Measurements from ENCODE around the gene QSOX2.

- TF ChIP-seq CTCF (IDR thresholded peaks at IDR 0.05): no peak
- TF ChIP-seq POLR2A (IDR thresholded peaks at IDR 0.05): no peak
These were observed 14.2 kb upstream of the QSOX2 start for GRCh38 chr9:136259836-136260235.

Data from body of pancreas (tissue), 4 donors.